Measurements from ENCODE around the gene ZC3H12A.
"Not testable (repeated sequence)": the region's sequence is repeated elsewhere in the genome, so short reads cannot be mapped to it uniquely, and the experiment has no call there.

ZC3H12A gene

GRCh38 chr1:37506740-37507139, 32.4 kb downstream of the ZC3H12A start:
- no peak for DNase-seq

- DNase-seq, result no peak
Observed at GRCh38 chr1:37509181-37509580, 34.8 kb downstream of the ZC3H12A start.

- DNase-seq, result no peak
Observed at GRCh38 chr1:37513795-37514349, 39.5 kb downstream of the ZC3H12A start.

- DNase-seq, result no peak
Observed at GRCh38 chr1:37514350-37515184, 40.2 kb downstream of the ZC3H12A start, which contains the start of gene MEAF6. Gene MEAF6, minus strand, starts transcription at chr1:37514766. Its CDS starts 20 bp downstream, at chr1:37514746.

- DNase-seq, result no peak
Observed at GRCh38 chr1:37515185-37516034, 41.0 kb downstream of the ZC3H12A start.

GRCh38 chr1:37517569-37517968, 43.2 kb downstream of the ZC3H12A start:
- no peak for DNase-seq

- not testable (repeated sequence) for DNase-seq
Observed at GRCh38 chr1:37518241-37518640, 43.9 kb downstream of the ZC3H12A start.

GRCh38 chr1:37518929-37519328, 44.5 kb downstream of the ZC3H12A start:
- DNase-seq, result not testable (repeated sequence)

GRCh38 chr1:37519613-37520012, 45.2 kb downstream of the ZC3H12A start:
- no peak for DNase-seq

GRCh38 chr1:37529888-37530287, 55.5 kb downstream of the ZC3H12A start:
- not testable (repeated sequence) for DNase-seq

GRCh38 chr1:37532418-37533156, 58.2 kb downstream of the ZC3H12A start:
- not testable (repeated sequence) for DNase-seq

- no peak for DNase-seq
Observed at GRCh38 chr1:37533317-37534093, 59.1 kb downstream of the ZC3H12A start.

Data from NCI-H187 treated with DMSO at 0.1 percent for 48 hours (cell line).